ENCODE results near the gene PTPN2.

DNA sequence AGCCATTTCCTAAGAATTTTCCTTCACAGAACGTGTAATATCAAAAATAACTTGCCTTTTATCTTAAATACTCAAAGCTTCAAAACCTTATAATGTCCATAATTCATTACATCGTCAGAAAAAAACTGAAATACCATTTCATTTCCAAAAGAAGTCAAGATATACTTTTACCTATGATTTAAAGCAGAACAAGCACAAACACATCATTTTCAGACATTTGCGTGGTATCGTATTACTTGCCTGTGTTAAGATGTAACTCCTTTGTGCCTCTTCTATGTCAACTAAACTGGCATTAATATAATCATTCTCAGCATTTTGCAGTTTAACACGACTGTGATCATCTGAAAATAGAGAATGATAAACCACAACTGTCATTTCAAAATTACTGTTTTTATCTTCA, 47.5 kb downstream of the PTPN2 start:
- TF ChIP-seq YY1 (IDR thresholded peaks at IDR 0.05; ENCODE audit: insufficient read depth, insufficient read length) (no peak), ZNF274 (IDR thresholded peaks at IDR 0.05; ENCODE audit: low read depth, low read length) (no peak), SUZ12 (IDR thresholded peaks at IDR 0.05; ENCODE audit: extremely low read depth, insufficient read depth, insufficient read length) (no peak)
